GM23338 (cell line): Measurements from ENCODE around the gene SIRPA. TPM values are rescaled to one million over a fixed set of nuclear protein-coding genes. Genes with fewer than 3 reads are reported as not detected.

Experiments used
- ATAC-seq: fragments of 200-7000 bp; cut with Tn5 transposase; 3 replicates; pipeline ENCODE4 v1.9.1; 2020
- DNase-seq: peaks from one replicate; pipeline ENCODE4 v3.0.0-alpha.2; 2015; ENCODE audit warnings: low spot score
- H2AFZ ChIP-seq: fragments of 200-600 bp; sonication (generic); 2 replicates; pipeline ENCODE4 v1.8.0; 2016; ENCODE audit warnings: antibody characterized with exemption, mild to moderate bottlenecking, moderate library complexity
- H3F3A ChIP-seq: fragments of 200-600 bp; sonication (generic); replicated peaks from 2 replicates; pipeline ENCODE4 v1.8.0; 2017; ENCODE audit warnings: antibody characterized with exemption, mixed run types, low read depth
- H3K27ac ChIP-seq: fragments of 200-600 bp; sonication (generic); 2 replicates; pipeline ENCODE4 v1.6.1; 2016; ENCODE audit warnings: low read depth
- H3K27me3 ChIP-seq: fragments of 200-600 bp; sonication (generic); 2 replicates; pipeline ENCODE4 v1.8.0; 2016; ENCODE audit warnings: mild to moderate bottlenecking, mixed run types, moderate library complexity; ENCODE audit not compliant: insufficient read depth
- H3K36me3 ChIP-seq: fragments of 200-600 bp; sonication (generic); 2 replicates; pipeline ENCODE4 v1.8.0; 2016; ENCODE audit warnings: mild to moderate bottlenecking; ENCODE audit not compliant: insufficient read depth
- H3K4me1 ChIP-seq: fragments of 200-600 bp; sonication (generic); 2 replicates; pipeline ENCODE4 v1.8.0; 2016; ENCODE audit warnings: mild to moderate bottlenecking, moderate library complexity; ENCODE audit not compliant: insufficient read depth
- H3K4me2 ChIP-seq: fragments of 200-600 bp; sonication (generic); 2 replicates; pipeline ENCODE4 v1.7.1; 2017; ENCODE audit warnings: mixed run types
- H3K4me3 ChIP-seq: fragments of 200-600 bp; sonication (generic); 2 replicates; pipeline ENCODE4 v1.6.1; 2016; ENCODE audit warnings: mixed run types
- H3K79me2 ChIP-seq: fragments of 200-600 bp; sonication (generic); replicated peaks from 2 replicates; pipeline ENCODE4 v1.8.0; 2017; ENCODE audit warnings: mild to moderate bottlenecking; ENCODE audit not compliant: insufficient read depth
- H3K9me2 ChIP-seq: fragments of 200-600 bp; sonication (generic); 2 replicates; pipeline ENCODE4 v1.8.0; 2017; ENCODE audit not compliant: insufficient read depth
- H4K20me1 ChIP-seq: fragments of 200-600 bp; sonication (generic); replicated peaks from 2 replicates; pipeline ENCODE4 v1.8.0; 2017; ENCODE audit warnings: mild to moderate bottlenecking; ENCODE audit not compliant: insufficient read depth
- H3K27ac Mint-ChIP-seq: 2 replicates; pipeline ENCODE4 v1.8.0; 2020; ENCODE audit warnings: inconsistent platforms, mild to moderate bottlenecking, moderate library complexity, mixed read lengths
- H3K27me3 Mint-ChIP-seq: 3 replicates; pipeline ENCODE4 v1.8.0; 2022; ENCODE audit warnings: low read depth, mild to moderate bottlenecking, moderate library complexity, mixed read lengths, inconsistent platforms; ENCODE audit not compliant: insufficient read depth, poor library complexity
- H3K36me3 Mint-ChIP-seq: 3 replicates; pipeline ENCODE4 v1.8.0; 2021; ENCODE audit warnings: low read depth, mild to moderate bottlenecking, inconsistent platforms, moderate library complexity, mixed read lengths
- H3K4me1 Mint-ChIP-seq: 3 replicates; pipeline ENCODE4 v1.8.0; 2020; ENCODE audit warnings: mild to moderate bottlenecking, inconsistent platforms, mixed read lengths
- H3K4me3 Mint-ChIP-seq: 3 replicates; pipeline ENCODE4 v1.8.0; 2021; ENCODE audit warnings: moderate library complexity, mild to moderate bottlenecking, inconsistent platforms, mixed read lengths
- H3K9me3 Mint-ChIP-seq: 3 replicates; pipeline ENCODE4 v1.8.0; 2020; ENCODE audit warnings: moderate library complexity, mild to moderate bottlenecking, inconsistent platforms, mixed read lengths
- CREB1 ChIP-seq: fragments of 250-450 bp; sonication (Bioruptor Pico); IDR thresholded peaks from 2 replicates; pipeline ENCODE4 v1.5.0; 2020; ENCODE audit warnings: low read depth, mild to moderate bottlenecking, moderate library complexity
- EZH2 ChIP-seq: fragments of 200-600 bp; sonication (generic); IDR thresholded peaks from one replicate; pipeline ENCODE4 v1.8.0; 2017; ENCODE audit warnings: antibody characterized with exemption, mild to moderate bottlenecking, low read depth; ENCODE audit not compliant: unreplicated experiment
- EZH2phosphoT487 ChIP-seq: fragments of 200-600 bp; sonication (generic); IDR thresholded peaks from one replicate; pipeline ENCODE4 v1.8.1; 2018; ENCODE audit warnings: antibody characterized with exemption; ENCODE audit not compliant: unreplicated experiment
- NANOG ChIP-seq: IDR thresholded peaks from 2 replicates; pipeline ENCODE4 v1.6.1; 2016; ENCODE audit warnings: antibody characterized with exemption, borderline replicate concordance
- ZNF331 ChIP-seq: fragments of 250-450 bp; sonication (Bioruptor Pico); IDR thresholded peaks from 2 replicates; pipeline ENCODE4 v1.5.0; 2020; ENCODE audit warnings: low read depth, mild to moderate bottlenecking, moderate library complexity
- polyA plus RNA-seq: library from polyadenylated mRNA; unstranded; fragments of >200 nt; fragmentation: Nextera tagmentation; extraction: Ambion mirVana; gene quantifications from 2 replicates; pipeline ENCODE4 v1.2.1, GENCODE V29; 2016
- total RNA-seq: library from RNA; depleted of rRNA; stranded (reverse); fragments of >200 nt; shearing (Covaris generic); gene quantifications from 2 replicates; pipeline ENCODE4 v1.2.3, GENCODE V29; 2014
- TF ChIP-seq, protein P1 (sequence below): IDR thresholded peaks from 2 replicates; pipeline ENCODE4 v1.6.1; 2016; ENCODE audit warnings: antibody characterized with exemption
- TF ChIP-seq, protein P2 (sequence below): fragments of 250-450 bp; sonication (Bioruptor Pico); IDR thresholded peaks from 2 replicates; pipeline ENCODE4 v1.5.0; 2020; ENCODE audit warnings: mild to moderate bottlenecking, moderate library complexity

SIRPA gene
- total and polyA plus RNA-seq, 2 experiments from 2014 or later = 1.2 to 2.9 TPM

DNA sequence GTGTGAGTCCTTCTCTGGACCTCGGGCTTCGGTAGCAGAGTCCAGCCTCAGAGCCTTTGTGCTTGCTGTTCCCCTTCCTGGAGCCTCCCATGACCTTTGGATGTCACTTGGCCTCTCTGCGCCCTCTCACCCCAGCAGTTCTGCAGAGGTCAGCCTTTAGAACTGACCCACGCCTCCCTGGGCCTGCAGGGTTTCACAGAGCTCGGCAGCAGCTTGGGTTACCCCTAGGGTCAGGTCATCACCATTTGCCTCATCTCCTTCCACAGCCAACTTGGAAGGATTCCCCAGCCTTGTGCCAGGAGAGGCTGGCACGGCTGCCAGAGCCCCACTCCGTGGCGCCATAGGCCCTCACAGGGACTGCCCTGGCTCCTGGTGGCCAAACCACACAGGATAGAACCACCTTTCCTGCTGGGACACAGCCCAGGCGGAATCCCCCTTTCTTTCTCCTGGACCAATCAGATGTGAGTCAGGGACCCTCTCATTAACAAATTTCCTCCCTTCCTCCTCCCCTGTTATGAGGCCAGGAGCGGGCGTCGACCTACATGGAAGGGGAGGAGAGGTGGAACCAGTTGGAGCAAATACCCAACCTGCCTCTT, 13.9 kb upstream of the SIRPA start:
- Histone ChIP-seq H3K36me3 (no peaks in the 10 kb centered on the region), H3K27ac (no peak overlapping the region), H3K4me1 (no peaks in the 10 kb centered on the region; the same call in 1 of the 2 replicates), H2AFZ (no peak overlapping the region), H3K4me2 (no peak overlapping the region), H3K79me2 (no peaks in the 10 kb centered on the region), H3F3A (no peaks in the 10 kb centered on the region), H4K20me1 (no peaks in the 10 kb centered on the region), H3K27me3 (no peaks in the 10 kb centered on the region), H3K4me3 (no peak overlapping the region), H3K9me2 (no peaks in the 10 kb centered on the region)
- Mint-ChIP-seq H3K4me3 (no peak overlapping the region), H3K36me3 (no peaks in the 10 kb centered on the region), H3K27me3 (peaks cover 6% of the 10 kb centered on the region), H3K27ac (no peak overlapping the region), H3K9me3 (peaks cover 3% of the 10 kb centered on the region; the same call in 2 of the 3 replicates), H3K4me1 (peaks cover 20% of the 10 kb centered on the region)
- DNase-seq (no peak), ATAC-seq (peak; percentile 39)
- TF ChIP-seq NANOG (no peak), EZH2 (no peak), EZH2phosphoT487 (no peak)

DNA sequence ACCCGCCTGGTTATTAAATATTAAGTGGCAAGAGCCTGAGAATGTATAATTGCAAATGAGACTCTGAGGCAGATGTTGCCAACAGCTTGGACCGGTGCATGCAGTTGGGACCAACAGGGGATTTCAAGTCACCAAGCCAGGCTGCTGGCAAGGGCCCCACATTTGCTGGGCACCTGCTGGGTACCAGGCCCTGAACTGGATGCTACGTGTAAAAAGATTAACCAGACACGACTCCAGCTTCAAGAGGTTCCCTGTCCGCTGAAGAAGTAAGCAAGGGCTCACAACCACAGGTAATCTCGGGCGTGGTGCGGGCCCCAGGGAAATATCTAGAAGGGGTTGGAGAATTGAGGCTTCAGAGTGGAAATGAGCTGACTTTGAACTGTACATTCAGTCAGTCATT, 13.2 kb upstream of the SIRPA start:
- no peak for TF ChIP-seq EZH2phosphoT487
- TF ChIP-seq, protein P1, sequence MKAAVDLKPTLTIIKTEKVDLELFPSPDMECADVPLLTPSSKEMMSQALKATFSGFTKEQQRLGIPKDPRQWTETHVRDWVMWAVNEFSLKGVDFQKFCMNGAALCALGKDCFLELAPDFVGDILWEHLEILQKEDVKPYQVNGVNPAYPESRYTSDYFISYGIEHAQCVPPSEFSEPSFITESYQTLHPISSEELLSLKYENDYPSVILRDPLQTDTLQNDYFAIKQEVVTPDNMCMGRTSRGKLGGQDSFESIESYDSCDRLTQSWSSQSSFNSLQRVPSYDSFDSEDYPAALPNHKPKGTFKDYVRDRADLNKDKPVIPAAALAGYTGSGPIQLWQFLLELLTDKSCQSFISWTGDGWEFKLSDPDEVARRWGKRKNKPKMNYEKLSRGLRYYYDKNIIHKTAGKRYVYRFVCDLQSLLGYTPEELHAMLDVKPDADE = no peak
- H4K20me1 ChIP-seq = no peaks in the 10 kb centered on the region
- Mint-ChIP-seq H3K27ac (no peak overlapping the region), H3K36me3 (no peaks in the 10 kb centered on the region), H3K4me1 (peaks cover 20% of the 10 kb centered on the region), H3K27me3 (peaks cover 6% of the 10 kb centered on the region), H3K4me3 (no peak overlapping the region), H3K9me3 (peaks cover 2% of the 10 kb centered on the region; the same call in 2 of the 3 replicates)
- H2AFZ ChIP-seq = no peak overlapping the region
- no peaks in the 10 kb centered on the region for H3K27me3 ChIP-seq
- no peaks in the 10 kb centered on the region for H3K79me2 ChIP-seq
- no peak for DNase-seq
- ATAC-seq = no peak
- no peak overlapping the region for H3K4me3 ChIP-seq
- no peak overlapping the region for H3K27ac ChIP-seq
- no peaks in the 10 kb centered on the region for H3K36me3 ChIP-seq
- no peaks in the 10 kb centered on the region; the same call in 1 of the 2 replicates for H3K4me1 ChIP-seq
- H3F3A ChIP-seq = no peaks in the 10 kb centered on the region
- H3K4me2 ChIP-seq = no peak overlapping the region
- H3K9me2 ChIP-seq = no peaks in the 10 kb centered on the region

DNA sequence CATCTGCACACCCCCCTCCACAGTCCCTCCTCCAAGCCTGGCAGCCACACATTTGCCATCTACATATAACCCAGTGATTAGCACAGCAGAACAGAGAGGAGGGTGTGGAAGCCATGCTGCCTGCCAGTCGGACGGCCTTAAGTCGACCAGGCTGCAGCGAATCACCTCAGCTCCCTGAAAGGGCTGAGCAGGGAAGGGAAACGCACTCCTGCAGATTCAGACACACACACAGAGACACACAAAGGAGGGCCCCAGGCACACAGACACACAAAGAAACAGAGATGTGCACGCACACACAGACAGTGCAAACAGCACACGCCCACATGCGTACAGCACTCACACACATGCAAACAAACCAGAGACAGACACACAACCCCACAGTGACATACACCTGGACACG, 11.2 kb upstream of the SIRPA start:
- H3K9me2 ChIP-seq = no peaks in the 10 kb centered on the region
- H3K27ac ChIP-seq = no peak overlapping the region
- H3K27me3 ChIP-seq = no peaks in the 10 kb centered on the region
- H2AFZ ChIP-seq = no peak overlapping the region
- Mint-ChIP-seq H3K36me3 (no peaks in the 10 kb centered on the region), H3K4me3 (no peak overlapping the region), H3K27ac (no peak overlapping the region), H3K27me3 (peaks cover 6% of the 10 kb centered on the region), H3K9me3 (no peaks in the 10 kb centered on the region), H3K4me1 (peaks cover 22% of the 10 kb centered on the region)
- DNase-seq = no peak
- TF ChIP-seq ZNF331 (CRISPR knock-in tag) (no peak), CREB1 (CRISPR knock-in tag) (no peak), EZH2phosphoT487 (no peak)
- TF ChIP-seq, protein P2, sequence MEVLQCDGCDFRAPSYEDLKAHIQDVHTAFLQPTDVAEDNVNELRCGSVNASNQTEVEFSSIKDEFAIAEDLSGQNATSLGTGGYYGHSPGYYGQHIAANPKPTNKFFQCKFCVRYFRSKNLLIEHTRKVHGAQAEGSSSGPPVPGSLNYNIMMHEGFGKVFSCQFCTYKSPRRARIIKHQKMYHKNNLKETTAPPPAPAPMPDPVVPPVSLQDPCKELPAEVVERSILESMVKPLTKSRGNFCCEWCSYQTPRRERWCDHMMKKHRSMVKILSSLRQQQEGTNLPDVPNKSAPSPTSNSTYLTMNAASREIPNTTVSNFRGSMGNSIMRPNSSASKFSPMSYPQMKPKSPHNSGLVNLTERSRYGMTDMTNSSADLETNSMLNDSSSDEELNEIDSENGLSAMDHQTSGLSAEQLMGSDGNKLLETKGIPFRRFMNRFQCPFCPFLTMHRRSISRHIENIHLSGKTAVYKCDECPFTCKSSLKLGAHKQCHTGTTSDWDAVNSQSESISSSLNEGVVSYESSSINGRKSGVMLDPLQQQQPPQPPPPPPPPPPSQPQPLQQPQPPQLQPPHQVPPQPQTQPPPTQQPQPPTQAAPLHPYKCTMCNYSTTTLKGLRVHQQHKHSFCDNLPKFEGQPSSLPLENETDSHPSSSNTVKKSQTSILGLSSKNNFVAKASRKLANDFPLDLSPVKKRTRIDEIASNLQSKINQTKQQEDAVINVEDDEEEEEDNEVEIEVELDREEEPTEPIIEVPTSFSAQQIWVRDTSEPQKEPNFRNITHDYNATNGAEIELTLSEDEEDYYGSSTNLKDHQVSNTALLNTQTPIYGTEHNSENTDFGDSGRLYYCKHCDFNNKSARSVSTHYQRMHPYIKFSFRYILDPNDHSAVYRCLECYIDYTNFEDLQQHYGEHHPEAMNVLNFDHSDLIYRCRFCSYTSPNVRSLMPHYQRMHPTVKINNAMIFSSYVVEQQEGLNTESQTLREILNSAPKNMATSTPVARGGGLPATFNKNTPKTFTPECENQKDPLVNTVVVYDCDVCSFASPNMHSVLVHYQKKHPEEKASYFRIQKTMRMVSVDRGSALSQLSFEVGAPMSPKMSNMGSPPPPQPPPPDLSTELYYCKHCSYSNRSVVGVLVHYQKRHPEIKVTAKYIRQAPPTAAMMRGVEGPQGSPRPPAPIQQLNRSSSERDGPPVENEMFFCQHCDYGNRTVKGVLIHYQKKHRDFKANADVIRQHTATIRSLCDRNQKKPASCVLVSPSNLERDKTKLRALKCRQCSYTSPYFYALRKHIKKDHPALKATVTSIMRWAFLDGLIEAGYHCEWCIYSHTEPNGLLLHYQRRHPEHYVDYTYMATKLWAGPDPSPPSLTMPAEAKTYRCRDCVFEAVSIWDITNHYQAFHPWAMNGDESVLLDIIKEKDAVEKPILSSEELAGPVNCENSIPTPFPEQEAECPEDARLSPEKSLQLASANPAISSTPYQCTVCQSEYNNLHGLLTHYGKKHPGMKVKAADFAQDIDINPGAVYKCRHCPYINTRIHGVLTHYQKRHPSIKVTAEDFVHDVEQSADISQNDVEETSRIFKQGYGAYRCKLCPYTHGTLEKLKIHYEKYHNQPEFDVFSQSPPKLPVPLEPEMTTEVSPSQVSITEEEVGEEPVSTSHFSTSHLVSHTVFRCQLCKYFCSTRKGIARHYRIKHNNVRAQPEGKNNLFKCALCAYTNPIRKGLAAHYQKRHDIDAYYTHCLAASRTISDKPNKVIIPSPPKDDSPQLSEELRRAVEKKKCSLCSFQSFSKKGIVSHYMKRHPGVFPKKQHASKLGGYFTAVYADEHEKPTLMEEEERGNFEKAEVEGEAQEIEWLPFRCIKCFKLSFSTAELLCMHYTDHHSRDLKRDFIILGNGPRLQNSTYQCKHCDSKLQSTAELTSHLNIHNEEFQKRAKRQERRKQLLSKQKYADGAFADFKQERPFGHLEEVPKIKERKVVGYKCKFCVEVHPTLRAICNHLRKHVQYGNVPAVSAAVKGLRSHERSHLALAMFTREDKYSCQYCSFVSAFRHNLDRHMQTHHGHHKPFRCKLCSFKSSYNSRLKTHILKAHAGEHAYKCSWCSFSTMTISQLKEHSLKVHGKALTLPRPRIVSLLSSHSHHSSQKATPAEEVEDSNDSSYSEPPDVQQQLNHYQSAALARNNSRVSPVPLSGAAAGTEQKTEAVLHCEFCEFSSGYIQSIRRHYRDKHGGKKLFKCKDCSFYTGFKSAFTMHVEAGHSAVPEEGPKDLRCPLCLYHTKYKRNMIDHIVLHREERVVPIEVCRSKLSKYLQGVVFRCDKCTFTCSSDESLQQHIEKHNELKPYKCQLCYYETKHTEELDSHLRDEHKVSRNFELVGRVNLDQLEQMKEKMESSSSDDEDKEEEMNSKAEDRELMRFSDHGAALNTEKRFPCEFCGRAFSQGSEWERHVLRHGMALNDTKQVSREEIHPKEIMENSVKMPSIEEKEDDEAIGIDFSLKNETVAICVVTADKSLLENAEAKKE (CRISPR knock-in tag) = no peak
- no peaks in the 10 kb centered on the region for H3F3A ChIP-seq
- no peaks in the 10 kb centered on the region for H3K36me3 ChIP-seq
- H3K79me2 ChIP-seq = no peaks in the 10 kb centered on the region
- ATAC-seq = no peak
- H3K4me2 ChIP-seq = no peak overlapping the region
- H3K4me3 ChIP-seq = no peak overlapping the region
- H4K20me1 ChIP-seq = no peaks in the 10 kb centered on the region
- H3K4me1 ChIP-seq = no peaks in the 10 kb centered on the region; the same call in 1 of the 2 replicates
